A549 (cell line): ENCODE results near the gene GRK1.

Experiments used
- CHD4 ChIP-seq: fragments of 200-600 bp; sonication (generic); IDR thresholded peaks from 2 replicates; pipeline ENCODE4 v1.6.1; 2016; ENCODE audit warnings: antibody characterized with exemption, mild to moderate bottlenecking, borderline replicate concordance
- CTCF ChIP-seq: fragments of >200 bp; sonication (Bioruptor Twin); formaldehyde crosslinking; IDR thresholded peaks from 3 replicates; pipeline ENCODE4 v1.5.1; 2016
- POLR2A ChIP-seq: IDR thresholded peaks from 2 replicates; pipeline ENCODE4 v1.6.1; 2012; ENCODE audit warnings: mild to moderate bottlenecking, low read length
- ZFP36 ChIP-seq: fragments of 450-650 bp; IDR thresholded peaks from 2 replicates; pipeline ENCODE4 v1.6.1; 2014; ENCODE audit warnings: borderline replicate concordance; ENCODE audit not compliant: partially characterized antibody
- TF ChIP-seq, protein P1 (sequence below): IDR thresholded peaks from 2 replicates; pipeline ENCODE4 v1.6.1; 2012

DNA sequence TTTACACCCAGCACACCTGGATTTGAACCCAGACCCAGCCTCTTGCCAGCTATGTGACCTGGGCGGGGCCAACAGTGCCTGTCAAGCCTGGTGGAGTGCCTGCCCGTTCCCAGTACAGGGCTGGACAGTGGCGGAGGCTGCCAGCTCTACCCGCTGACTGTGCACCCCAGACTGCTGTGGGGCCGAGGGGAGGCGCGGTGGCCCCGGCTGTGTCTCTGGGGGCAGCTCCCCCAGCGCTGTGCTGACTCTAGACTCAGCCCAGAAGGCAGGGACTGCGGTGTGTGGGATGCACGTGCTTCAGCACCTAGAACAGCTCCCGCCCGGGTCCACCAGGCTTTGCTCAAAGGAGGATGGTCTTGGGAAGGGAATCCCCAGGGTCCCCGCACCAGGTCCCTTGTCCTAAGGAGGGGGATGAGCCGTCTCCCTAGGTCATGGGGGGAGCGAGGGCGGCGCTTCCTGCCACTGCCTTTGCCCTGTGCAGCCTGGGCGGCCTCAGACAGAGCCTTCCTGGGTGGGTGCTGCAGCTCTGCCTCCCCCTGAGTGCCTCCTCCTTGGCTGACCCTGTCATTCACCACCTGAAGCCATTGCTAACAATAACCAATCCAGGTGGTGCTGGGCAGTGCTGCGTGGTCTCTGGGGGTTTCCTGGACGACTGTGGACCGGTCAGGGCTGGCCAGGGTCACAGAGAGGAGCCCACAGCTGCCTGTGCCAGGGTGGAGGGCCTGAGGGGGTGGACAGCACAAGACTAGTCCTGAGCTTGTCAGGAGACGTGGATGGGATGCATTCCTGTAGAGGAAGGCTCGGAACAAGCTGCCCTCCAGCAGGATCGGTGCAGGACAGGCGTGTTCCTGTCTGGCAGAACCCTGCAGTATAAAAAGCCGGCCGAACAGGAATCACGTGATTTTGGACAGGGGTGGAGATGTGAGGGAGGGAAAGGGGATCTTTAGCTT, 110.6 kb downstream of the GRK1 start:
- TF ChIP-seq POLR2A: no peak
- no peak for TF ChIP-seq ZFP36
- TF ChIP-seq, protein P1, sequence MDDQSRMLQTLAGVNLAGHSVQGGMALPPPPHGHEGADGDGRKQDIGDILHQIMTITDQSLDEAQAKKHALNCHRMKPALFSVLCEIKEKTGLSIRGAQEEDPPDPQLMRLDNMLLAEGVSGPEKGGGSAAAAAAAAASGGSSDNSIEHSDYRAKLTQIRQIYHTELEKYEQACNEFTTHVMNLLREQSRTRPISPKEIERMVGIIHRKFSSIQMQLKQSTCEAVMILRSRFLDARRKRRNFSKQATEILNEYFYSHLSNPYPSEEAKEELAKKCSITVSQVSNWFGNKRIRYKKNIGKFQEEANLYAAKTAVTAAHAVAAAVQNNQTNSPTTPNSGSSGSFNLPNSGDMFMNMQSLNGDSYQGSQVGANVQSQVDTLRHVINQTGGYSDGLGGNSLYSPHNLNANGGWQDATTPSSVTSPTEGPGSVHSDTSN: no peak
- no peak for TF ChIP-seq CTCF
- no peak for TF ChIP-seq CHD4
